Pancreas (tissue), 10 donors: ENCODE data around the gene SEM1. TPM values are rescaled to one million over a fixed set of nuclear protein-coding genes. Genes with fewer than 3 reads are reported as not detected.

Source experiments
- ATAC-seq, 4 donors: fragments of 200-7000 bp; cut with Tn5 transposase; one replicate each; pipeline versions ENCODE4 v1.8.0 to v1.9.1; 2020; ENCODE audit warnings: mild to moderate bottlenecking in 4 of 4, moderate library complexity in 4 of 4
- DNase-seq, 6 donors: peaks; one replicate each; pipeline ENCODE4 v3.0.0-alpha.2; 2020
- FAIRE-seq: peaks from 2 replicates; lab custom pipeline; 2012; peaks lifted over from hg19 to GRCh38; lab: Jason Lieb, UNC
- H3K27ac ChIP-seq, 4 donors: fragments of 200-600 bp; sonication (generic); 1 replicate in 3 of 4; 2 replicates in 1 of 4; pipeline versions ENCODE4 v1.5.0 to v1.8.0; 2020
- H3K27me3 ChIP-seq, 4 donors: fragments of 200-600 bp; one replicate each; pipeline ENCODE4 v1.8.0; 2021
- H3K36me3 ChIP-seq, 3 donors: fragments of 200-600 bp; sonication (generic) in 1 of 3; one replicate each; pipeline versions ENCODE4 v1.5.0 to v1.8.0; 2020 to 2021
- H3K4me1 ChIP-seq, 3 donors: fragments of 200-600 bp; one replicate each; pipeline ENCODE4 v1.8.0; 2021
- H3K4me3 ChIP-seq, 4 donors: fragments of 200-600 bp; sonication (generic) in 2 of 4; one replicate each; pipeline versions ENCODE4 v1.5.0 to v1.8.0; 2020 to 2021
- H3K9me3 ChIP-seq, 4 donors: fragments of 200-600 bp; one replicate each; pipeline ENCODE4 v1.8.0; 2021
- WGBS, 2 donors: extraction: QIAGEN DNeasy Blood & Tissue Kit; methylation state at CpG; one replicate each; pipeline ENCODE4 v1.1.7; 2013; 5-methylcytosine and 5-hydroxymethylcytosine counted together
- intact Hi-C, 3 donors: fragments of 100-400 bp; cut with DNase I; formaldehyde crosslinking; loops; one replicate each; pipeline versions ENCODE4 v1.11.1 to v1.14.2; 2022
- polyA plus RNA-seq, 2 donors: library from polyadenylated mRNA; stranded (reverse); fragments of 200-250 nt; gene quantifications; one replicate each; pipeline ENCODE4 v1.2.3, GENCODE V29; 2013
- total RNA-seq, 6 donors: library from RNA; stranded (reverse); fragmentation: NEBNext Ultra II Directional in 4 of 6; extraction: Animal tissue kit (Norgen Biotek cat#: 25700) in 4 of 6; gene quantifications; one replicate each; pipeline versions ENCODE4 v1.2.1 to v1.2.4, GENCODE V29; 2021 to 2023
- TF ChIP-seq, protein P1 (sequence below), 4 donors: fragments of 200-600 bp; sonication (generic) in 3 of 4; IDR thresholded peaks; one replicate each; pipeline versions ENCODE4 v1.5.0 to v1.8.0; 2021; ENCODE audit warnings: antibody characterized with exemption in 4 of 4
- donor health status: healthy with polysubstance abuse.
- donor health status: DM: no; HTN: no; CAD: no; lungs with moderate emphysema.
- donor health status: DM: no; HTN: no; CAD: no.
- donor health status: control.
- donor health status: control.
- donor health status: Bipolar disorder and iron deficiency.
- donor health status: DM: yes; HTN: yes; CAD: no.
- donor health status: DM: no; HTN: no; CAD: no.
- donor health status: DM: no; HTN: no; CAD: no.
- donor health status: DM: yes; HTN: yes; CAD: no.

SEM1 gene
- total and polyA plus RNA-seq, 8 donors = 10.1 to 57.8 (median 13.4) TPM

DNA sequence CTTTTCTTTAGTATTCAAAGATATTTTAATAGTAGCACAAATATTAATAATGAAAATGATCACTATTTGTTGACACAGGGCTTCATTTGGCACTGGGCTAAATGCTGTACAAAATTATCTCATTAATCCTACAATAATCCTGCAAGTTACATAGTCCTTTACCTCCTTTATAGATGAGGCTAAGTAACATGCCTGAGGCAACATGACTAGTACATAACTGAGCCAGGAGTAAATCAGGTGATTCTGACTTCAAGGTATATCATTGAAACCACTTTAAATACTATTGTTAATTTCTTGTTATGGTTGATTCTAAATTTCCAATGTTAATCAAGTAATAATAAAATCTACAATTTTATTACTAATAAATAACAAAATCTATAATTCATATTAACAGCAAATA lies 39.8 kb downstream of the SEM1 start:
- Histone ChIP-seq H3K27ac (no peak overlapping the region), H3K4me3 (no peak overlapping the region), H3K4me1 (no peaks in the 10 kb centered on the region), H3K9me3 (no peaks in the 10 kb centered on the region), H3K27me3 (no peaks in the 10 kb centered on the region), H3K36me3 (no peaks in the 10 kb centered on the region)
- intact Hi-C loops = no loop called here
- FAIRE-seq (peak; percentile 9), ATAC-seq (no peak), DNase-seq (no peak)
- TF ChIP-seq, protein P1, sequence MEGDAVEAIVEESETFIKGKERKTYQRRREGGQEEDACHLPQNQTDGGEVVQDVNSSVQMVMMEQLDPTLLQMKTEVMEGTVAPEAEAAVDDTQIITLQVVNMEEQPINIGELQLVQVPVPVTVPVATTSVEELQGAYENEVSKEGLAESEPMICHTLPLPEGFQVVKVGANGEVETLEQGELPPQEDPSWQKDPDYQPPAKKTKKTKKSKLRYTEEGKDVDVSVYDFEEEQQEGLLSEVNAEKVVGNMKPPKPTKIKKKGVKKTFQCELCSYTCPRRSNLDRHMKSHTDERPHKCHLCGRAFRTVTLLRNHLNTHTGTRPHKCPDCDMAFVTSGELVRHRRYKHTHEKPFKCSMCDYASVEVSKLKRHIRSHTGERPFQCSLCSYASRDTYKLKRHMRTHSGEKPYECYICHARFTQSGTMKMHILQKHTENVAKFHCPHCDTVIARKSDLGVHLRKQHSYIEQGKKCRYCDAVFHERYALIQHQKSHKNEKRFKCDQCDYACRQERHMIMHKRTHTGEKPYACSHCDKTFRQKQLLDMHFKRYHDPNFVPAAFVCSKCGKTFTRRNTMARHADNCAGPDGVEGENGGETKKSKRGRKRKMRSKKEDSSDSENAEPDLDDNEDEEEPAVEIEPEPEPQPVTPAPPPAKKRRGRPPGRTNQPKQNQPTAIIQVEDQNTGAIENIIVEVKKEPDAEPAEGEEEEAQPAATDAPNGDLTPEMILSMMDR (IDR thresholded peaks at IDR 0.05) = no peak

DNA sequence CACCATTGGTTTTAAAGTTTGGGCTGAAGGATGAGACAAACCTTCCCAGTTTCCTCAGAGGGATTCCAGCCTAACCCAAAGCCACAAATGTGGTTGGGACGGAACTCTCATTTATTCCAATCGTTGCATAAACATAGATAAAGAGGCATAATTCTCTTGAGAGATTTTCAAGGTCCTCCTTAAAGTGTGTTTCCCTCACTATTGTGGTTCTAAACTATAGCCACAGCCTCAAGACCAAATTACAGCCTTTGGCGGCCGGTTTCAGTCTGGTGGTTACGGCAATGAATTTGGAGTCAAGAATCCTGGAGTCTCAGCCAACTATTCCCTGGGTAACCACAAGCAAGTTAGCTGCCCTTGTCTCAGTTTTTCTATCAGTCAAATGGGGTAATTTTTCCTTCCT lies 42.6 kb downstream of the SEM1 start:
- H3K4me3 ChIP-seq = no peak overlapping the region
- no peak overlapping the region for H3K27ac ChIP-seq
- H3K4me1 ChIP-seq = no peaks in the 10 kb centered on the region
- 96 to 98% methylated on average over 5 of the region's 5 CpGs for WGBS, 2 donors
- H3K36me3 ChIP-seq = no peaks in the 10 kb centered on the region
- intact Hi-C loops = no loop called here
- FAIRE-seq (no peak), ATAC-seq (no peak), DNase-seq (no peak)
- no peaks in the 10 kb centered on the region for H3K27me3 ChIP-seq
- H3K9me3 ChIP-seq = no peaks in the 10 kb centered on the region
- TF ChIP-seq, protein P1 (IDR thresholded peaks at IDR 0.05) = no peak

DNA sequence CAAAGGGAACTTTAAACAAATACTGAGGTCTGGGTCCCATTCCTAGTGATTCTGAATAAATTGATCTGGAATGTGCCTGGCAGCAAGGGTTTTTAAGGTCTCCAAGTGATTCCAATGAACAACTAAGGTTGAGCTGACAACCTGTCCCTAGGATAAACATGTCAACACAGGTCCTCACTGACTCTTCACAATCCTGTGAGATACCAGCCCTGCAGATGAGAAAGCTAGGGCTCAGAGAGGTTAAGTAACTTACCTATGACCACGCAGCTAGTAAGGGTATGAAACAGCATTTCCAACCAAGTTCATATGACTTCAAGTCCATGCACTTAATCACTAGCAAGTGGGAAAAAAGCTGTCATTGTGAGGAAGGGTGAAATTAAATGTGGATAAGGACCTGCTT lies 44.0 kb downstream of the SEM1 start:
- Histone ChIP-seq H3K36me3 (no peaks in the 10 kb centered on the region), H3K4me1 (no peaks in the 10 kb centered on the region), H3K9me3 (no peaks in the 10 kb centered on the region), H3K4me3 (no peak overlapping the region), H3K27ac (no peak overlapping the region), H3K27me3 (no peaks in the 10 kb centered on the region)
- 92 to 97% methylated on average over 1 of the region's 1 CpG for WGBS, 2 donors
- TF ChIP-seq, protein P1 (IDR thresholded peaks at IDR 0.05) = no peak
- DNase-seq = no peak
- intact Hi-C loops = no loop called here
- ATAC-seq = no peak
- no peak for FAIRE-seq

DNA sequence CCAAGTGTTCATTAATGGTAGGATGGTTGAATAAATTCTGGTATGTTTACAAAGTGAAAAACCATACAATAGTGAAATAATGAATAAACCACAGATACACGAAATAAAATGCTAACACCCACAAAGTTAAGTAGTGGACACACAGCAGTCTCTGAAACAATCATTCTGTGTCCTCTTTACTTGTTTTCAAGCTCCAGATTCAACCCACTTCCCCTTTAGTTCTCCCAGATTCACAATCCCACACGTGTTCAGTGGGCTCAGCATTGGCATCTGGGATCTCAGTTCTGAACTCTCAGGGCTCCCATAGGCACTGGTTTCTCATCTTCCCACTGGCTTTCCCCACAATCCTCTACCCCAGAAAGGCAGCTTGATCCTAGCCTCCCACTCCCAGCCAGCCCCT lies 44.9 kb downstream of the SEM1 start:
- Histone ChIP-seq H3K9me3 (no peaks in the 10 kb centered on the region), H3K27ac (no peak overlapping the region), H3K4me1 (no peaks in the 10 kb centered on the region), H3K4me3 (no peak overlapping the region), H3K36me3 (no peaks in the 10 kb centered on the region), H3K27me3 (no peaks in the 10 kb centered on the region)
- ATAC-seq (no peak), FAIRE-seq (no peak), DNase-seq (no peak)
- intact Hi-C loops = no loop called here
- WGBS, 2 donors = 86 to 94% methylated on average over 2 of the region's 2 CpGs
- TF ChIP-seq, protein P1 (IDR thresholded peaks at IDR 0.05) = no peak

DNA sequence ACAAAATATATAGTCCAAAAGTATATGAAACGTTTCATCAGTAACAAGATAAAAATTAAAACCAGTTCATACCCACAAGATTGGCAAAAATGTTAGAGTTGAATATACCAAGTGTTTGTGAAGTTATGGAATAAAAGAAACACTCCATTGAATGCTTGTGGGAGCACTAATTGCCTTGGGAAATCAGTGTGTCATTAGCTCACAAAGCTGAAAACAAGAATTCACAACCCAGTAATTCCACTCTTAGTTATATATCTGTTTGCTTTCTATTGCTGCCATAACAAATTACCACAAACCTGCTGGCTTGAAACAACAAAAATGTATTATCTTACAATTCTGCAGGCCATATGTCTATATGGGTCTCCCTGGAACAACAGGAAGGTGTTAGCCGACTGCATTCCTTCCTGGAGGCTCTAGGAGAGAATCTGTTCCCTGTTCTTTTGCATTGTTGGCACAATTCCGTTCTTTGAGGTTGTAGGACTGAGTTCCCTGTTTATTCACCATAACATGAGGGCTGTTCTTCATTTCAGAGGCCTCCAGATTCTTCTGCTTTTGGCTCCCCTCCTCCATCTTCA lies 45.7 kb downstream of the SEM1 start:
- no peak overlapping the region for H3K27ac ChIP-seq

More for the DNA sequence above, 45.7 kb downstream of the SEM1 start:
- no peaks in the 10 kb centered on the region for H3K27me3 ChIP-seq
- ATAC-seq (no peak), FAIRE-seq (no peak), DNase-seq (no peak)
- WGBS, 2 donors = 69 to 76% methylated on average over 3 of the region's 3 CpGs
- no peak overlapping the region for H3K4me3 ChIP-seq
- no peaks in the 10 kb centered on the region for H3K4me1 ChIP-seq
- H3K9me3 ChIP-seq = no peaks in the 10 kb centered on the region
- H3K36me3 ChIP-seq = no peaks in the 10 kb centered on the region
- intact Hi-C loops = no loop called here
- TF ChIP-seq, protein P1 (IDR thresholded peaks at IDR 0.05) = no peak
